Endothelial cell of umbilical vein (primary cell): ENCODE data around the gene FAM3D.

ENCODE experiments used
- POLR2A ChIP-seq: IDR thresholded peaks from 2 replicates; pipeline ENCODE4 v1.6.1; 2012; ENCODE audit warnings: low read depth, mild to moderate bottlenecking, control low read depth, low read length
- TF ChIP-seq, protein P1 (sequence below), 2 donors: IDR thresholded peaks; 1 replicate in 1 of 2; 2 replicates in 1 of 2; pipeline ENCODE4 v1.5.1; 2011; ENCODE audit warnings: low read length in 2 of 2, mild to moderate bottlenecking in 2 of 2, moderate library complexity in 2 of 2, control low read depth in 1 of 2, inconsistent platforms in 1 of 2, low read depth in 1 of 2; ENCODE audit not compliant: insufficient read depth in 1 of 2; ENCODE audit errors: extremely low read depth in 1 of 2

GRCh38 chr3:58651276-58651675 is 15.3 kb downstream of the FAM3D start:
- TF ChIP-seq, protein P1, sequence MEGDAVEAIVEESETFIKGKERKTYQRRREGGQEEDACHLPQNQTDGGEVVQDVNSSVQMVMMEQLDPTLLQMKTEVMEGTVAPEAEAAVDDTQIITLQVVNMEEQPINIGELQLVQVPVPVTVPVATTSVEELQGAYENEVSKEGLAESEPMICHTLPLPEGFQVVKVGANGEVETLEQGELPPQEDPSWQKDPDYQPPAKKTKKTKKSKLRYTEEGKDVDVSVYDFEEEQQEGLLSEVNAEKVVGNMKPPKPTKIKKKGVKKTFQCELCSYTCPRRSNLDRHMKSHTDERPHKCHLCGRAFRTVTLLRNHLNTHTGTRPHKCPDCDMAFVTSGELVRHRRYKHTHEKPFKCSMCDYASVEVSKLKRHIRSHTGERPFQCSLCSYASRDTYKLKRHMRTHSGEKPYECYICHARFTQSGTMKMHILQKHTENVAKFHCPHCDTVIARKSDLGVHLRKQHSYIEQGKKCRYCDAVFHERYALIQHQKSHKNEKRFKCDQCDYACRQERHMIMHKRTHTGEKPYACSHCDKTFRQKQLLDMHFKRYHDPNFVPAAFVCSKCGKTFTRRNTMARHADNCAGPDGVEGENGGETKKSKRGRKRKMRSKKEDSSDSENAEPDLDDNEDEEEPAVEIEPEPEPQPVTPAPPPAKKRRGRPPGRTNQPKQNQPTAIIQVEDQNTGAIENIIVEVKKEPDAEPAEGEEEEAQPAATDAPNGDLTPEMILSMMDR (IDR thresholded peaks at IDR 0.05; ENCODE audit: extremely low read depth in 1 of 2, insufficient read depth in 1 of 2, low read depth in 1 of 2, low read length in 2 of 2) = no peak
- no peak for TF ChIP-seq POLR2A
